HL-60 (cell line): ENCODE data around the gene AKR1B15.

Experiments used
- DNase-seq, 2 experiments: peaks; one replicate each; pipeline ENCODE4 v3.0.0-alpha.2; 2010 to 2020; ENCODE audit warnings: low read depth in 1 of 2, low spot score in 1 of 2
- H3K27ac ChIP-seq: fragments of 250-450 bp; sonication (Bioruptor Pico); replicated peaks from 2 replicates; pipeline ENCODE4 v1.5.1; 2020; ENCODE audit warnings: mild to moderate bottlenecking, moderate library complexity
- H3K27me3 ChIP-seq: fragments of 250-450 bp; sonication (Bioruptor Pico); 2 replicates; pipeline ENCODE4 v1.5.1; 2021; ENCODE audit warnings: mild to moderate bottlenecking, moderate library complexity; ENCODE audit not compliant: insufficient read depth, poor library complexity, severe bottlenecking
- H3K4me3 ChIP-seq: replicated peaks from 2 replicates; pipeline ENCODE4 v1.5.1; 2011; ENCODE audit warnings: mild to moderate bottlenecking, control low read depth, low read length; ENCODE audit not compliant: insufficient read depth
- CTCF ChIP-seq: IDR thresholded peaks from one replicate; pipeline ENCODE4 v1.5.1; 2011; ENCODE audit warnings: low read length, control low read depth, inconsistent platforms; ENCODE audit not compliant: insufficient read depth
- GABPA ChIP-seq: IDR thresholded peaks from 2 replicates; pipeline ENCODE4 v1.6.1; 2012; ENCODE audit warnings: low read depth
- POLR2AphosphoS5 ChIP-seq: IDR thresholded peaks from 2 replicates; pipeline ENCODE4 v1.6.1; 2012; ENCODE audit warnings: low read depth
- REST ChIP-seq: IDR thresholded peaks from 2 replicates; pipeline ENCODE4 v1.6.1; 2012; ENCODE audit warnings: low read depth; ENCODE audit not compliant: insufficient replicate concordance
- SPI1 ChIP-seq: IDR thresholded peaks from 2 replicates; pipeline ENCODE4 v1.6.1; 2012; ENCODE audit warnings: low read depth, mild to moderate bottlenecking, borderline replicate concordance

Gene AKR1B15

GRCh38 chr7:134627775-134628153, 78.9 kb downstream of the AKR1B15 start:
- Histone ChIP-seq H3K27ac (no peak overlapping the region), H3K4me3 (no peak overlapping the region), H3K27me3 (no peaks in the 10 kb centered on the region)
- DNase-seq: no peak
- TF ChIP-seq REST (no peak), SPI1 (no peak), CTCF (no peak), GABPA (no peak), POLR2AphosphoS5 (no peak)

- H3K27me3 ChIP-seq: no peaks in the 10 kb centered on the region
- H3K4me3 ChIP-seq: no peak overlapping the region
Measured at GRCh38 chr7:134629445-134629844, 80.5 kb downstream of the AKR1B15 start.

More at GRCh38 chr7:134629445-134629844, 80.5 kb downstream of the AKR1B15 start:
- DNase-seq: no peak
- TF ChIP-seq POLR2AphosphoS5 (no peak), CTCF (no peak), SPI1 (no peak), GABPA (no peak), REST (no peak)
- H3K27ac ChIP-seq: no peak overlapping the region
